HG02884 (cell line): ENCODE measurements around the gene LRIT1.
A peak's percentile ranks its signal among the peaks of the same experiment; 100 is the strongest.

ENCODE experiments used
- ATAC-seq: cut with Tn5 transposase; IDR thresholded peaks from one replicate; pipeline ENCODE4 v1.9.1; 2021; ENCODE audit warnings: mild to moderate bottlenecking, moderate library complexity; ENCODE audit not compliant: unreplicated experiment

The LRIT1 gene

DNA sequence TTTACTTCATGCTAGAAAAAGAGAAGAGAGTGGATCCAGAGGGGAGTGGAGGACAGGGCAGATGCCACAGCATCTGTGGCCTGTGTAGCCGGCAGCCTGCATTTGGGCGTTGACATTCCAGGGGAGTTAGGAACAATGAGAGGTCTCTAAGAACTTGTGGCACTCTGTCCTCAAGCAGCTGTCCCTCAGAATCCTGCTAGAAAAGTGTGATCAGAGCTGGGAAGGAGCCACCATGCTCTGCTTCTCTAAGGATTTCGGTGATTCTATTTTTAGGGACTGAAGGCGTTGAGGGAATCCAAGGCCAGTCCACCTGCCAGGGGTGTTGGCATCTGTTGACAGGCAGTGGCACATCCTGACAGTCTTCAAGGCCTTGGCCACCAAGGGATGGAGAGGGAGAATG is 23.6 kb downstream of the LRIT1 start:
- no peak for ATAC-seq

DNA sequence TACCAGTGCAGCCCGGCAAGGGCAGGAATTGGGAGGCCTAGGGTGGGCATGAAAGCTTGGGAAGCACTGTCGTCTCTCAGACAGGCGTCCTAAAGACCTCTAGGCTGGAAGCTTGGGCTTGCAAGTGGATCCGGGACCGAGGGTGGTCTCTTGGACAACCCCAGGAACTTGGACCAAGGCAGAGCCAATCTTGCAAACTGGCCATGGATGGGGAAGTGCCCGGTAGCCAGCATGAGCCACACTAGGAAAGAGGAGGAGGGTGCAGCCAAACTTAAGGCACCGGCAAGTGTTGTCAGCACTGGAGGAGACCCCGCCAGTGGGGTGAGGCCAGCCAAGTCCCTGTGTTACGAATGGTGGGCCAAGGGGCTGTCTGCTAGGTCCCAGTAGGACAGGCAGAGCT is 24.5 kb downstream of the LRIT1 start:
- no peak for ATAC-seq

DNA sequence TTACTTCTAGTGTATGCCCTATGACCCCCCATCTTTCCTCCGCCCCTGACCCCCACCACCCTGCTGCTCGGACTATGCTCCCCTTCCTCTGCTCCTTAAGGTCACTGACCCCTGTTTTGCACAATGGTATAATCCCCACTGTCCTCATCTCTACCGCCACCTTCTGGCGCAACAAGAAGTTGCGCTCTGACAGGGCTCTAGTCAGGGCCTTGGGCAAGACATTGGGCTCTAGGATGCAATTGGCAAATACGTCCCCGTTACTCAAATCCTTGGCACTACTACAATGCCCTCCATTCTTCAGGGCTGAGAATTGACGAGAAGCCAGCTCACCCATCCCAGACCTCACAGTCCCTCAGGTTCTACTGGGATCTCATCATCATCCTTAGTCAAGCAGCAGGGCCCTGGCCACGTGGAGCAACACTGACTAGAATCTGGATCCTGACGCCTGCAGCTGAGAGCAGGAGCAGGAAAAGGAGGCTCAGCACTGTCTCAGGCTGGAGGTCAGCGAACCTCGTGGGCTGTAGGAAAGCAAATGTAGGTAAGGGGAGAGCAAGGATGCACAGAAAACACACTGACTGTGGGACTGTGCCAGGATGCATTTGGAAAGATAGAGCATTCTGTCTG is 26.6 kb downstream of the LRIT1 start:
- ATAC-seq: peak; percentile 88

DNA sequence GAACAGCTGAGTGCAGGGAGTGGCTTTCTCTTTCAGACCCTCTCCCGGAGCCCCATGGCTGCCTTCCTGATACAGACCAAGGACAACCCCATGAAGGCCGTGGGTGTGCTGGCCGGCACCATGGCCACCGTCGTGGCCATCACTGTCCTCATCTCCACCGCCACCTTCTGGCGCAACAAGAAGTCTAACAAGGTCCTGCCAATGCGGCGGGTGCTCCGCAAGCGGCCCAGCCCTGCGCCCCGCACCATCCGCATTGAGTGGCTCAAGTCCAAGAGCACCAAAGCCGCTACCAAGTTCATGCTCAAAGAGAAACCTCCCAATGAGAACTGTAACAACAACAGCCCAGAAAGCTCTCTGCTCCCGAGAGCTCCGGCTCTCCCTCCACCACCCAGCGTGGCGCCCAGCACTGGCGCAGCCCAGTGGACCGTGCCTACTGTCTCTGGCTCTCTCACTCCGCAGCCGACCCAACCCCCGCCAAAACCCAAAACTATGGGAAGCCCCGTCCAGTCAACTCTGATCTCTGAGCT is 27.2 kb downstream of the LRIT1 start:
- ATAC-seq: peak; percentile 25

DNA sequence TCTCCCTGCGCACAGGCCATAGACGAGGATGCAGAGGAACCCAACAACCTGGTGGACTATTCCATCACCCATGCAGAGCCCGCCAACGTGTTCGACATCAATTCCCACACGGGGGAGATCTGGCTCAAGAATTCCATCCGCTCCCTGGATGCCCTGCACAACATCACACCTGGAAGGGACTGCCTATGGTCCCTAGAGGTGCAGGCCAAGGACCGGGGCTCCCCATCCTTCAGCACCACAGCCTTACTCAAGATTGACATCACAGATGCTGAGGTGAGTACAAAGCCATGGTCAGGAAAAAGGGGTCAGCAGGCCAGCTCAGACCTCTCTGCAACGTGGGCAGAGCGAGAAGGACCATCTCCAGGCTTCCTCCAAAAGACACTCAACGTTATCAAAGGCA is 28.3 kb downstream of the LRIT1 start:
- no peak for ATAC-seq

DNA sequence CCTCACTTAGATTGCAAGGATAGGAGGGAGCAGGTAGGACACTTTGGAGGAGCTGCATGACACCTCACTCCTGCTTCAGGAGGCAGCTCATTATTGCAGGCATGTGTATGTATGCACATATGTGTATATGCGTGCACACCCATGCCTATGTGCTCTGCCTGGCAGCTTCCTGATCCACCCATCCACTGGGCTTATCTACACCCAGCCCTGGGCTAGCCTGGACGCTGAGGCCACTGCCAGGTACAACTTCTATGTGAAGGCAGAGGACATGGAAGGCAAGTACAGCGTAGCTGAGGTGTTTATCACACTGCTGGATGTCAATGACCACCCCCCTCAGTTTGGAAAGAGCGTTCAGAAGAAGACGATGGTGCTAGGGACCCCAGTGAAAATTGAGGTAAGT is 29.3 kb downstream of the LRIT1 start:
- ATAC-seq: no peak

DNA sequence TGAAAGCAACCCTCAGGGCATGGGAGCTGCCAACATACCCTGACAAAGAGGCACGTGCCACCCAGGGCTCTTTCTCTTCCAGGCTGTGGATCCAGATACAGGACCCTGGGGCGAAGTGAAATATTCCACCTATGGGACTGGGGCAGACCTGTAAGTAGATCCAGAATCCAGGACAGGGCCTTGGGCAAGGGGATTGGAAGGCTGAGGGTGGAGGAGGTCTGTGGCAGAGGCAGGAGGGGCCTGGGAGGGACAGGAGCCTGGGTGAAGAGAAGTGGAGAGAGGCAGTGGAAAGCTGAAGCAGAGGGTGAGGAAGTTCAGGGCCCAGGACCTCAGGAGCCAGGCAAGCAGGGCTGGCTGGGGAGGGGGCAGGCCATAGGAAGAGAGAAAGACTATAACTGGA is 29.8 kb downstream of the LRIT1 start:
- no peak for ATAC-seq

DNA sequence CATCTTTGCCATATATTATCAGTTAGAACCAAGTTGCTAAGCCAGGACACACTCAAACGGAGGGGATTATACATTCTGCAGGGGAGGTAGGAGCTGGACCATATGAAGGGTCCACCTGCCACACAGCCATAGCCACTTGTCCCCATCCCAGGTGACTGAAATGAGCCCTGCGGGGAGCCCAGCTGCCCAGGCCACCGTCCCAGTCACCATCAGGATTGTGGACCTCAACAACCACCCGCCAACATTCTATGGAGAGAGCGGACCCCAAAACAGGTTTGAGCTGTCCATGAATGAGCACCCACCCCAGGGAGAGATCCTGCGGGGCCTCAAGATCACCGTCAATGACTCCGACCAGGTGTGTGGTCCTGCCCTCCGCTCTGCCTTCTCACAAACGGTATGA is 33.3 kb downstream of the LRIT1 start:
- ATAC-seq: no peak

DNA sequence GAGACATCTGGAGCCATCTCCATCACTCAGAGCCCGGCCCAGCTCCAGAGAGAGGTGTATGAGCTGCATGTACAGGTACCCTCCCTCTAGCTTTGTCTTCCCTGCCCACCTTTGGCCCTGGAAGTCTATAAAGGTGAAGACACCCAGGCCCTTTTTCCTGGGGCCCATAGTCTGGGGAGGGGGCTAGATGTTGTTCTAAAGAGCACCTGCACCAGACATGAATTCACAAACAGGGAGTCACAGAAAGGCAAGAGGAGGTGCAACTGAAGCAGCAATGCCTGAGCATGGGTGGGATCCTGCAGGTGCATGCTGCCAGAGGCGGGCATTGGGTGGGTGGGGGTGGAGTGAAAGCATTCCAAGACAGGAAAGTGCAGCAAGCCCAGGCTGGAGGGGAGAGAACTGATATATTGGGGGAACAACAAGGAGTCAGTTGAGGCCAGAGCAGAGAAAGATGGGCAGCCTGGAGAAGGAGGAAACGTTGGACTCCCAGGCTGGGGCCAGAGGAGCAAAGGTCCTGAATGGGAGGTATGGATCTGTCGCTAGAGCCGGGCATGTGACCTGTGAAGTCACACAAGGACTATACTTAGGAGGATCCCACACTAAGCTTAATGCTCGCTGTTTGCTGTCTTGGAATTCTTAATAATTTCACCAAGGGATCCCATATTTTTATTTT is 35.4 kb downstream of the LRIT1 start:
- no peak for ATAC-seq

DNA sequence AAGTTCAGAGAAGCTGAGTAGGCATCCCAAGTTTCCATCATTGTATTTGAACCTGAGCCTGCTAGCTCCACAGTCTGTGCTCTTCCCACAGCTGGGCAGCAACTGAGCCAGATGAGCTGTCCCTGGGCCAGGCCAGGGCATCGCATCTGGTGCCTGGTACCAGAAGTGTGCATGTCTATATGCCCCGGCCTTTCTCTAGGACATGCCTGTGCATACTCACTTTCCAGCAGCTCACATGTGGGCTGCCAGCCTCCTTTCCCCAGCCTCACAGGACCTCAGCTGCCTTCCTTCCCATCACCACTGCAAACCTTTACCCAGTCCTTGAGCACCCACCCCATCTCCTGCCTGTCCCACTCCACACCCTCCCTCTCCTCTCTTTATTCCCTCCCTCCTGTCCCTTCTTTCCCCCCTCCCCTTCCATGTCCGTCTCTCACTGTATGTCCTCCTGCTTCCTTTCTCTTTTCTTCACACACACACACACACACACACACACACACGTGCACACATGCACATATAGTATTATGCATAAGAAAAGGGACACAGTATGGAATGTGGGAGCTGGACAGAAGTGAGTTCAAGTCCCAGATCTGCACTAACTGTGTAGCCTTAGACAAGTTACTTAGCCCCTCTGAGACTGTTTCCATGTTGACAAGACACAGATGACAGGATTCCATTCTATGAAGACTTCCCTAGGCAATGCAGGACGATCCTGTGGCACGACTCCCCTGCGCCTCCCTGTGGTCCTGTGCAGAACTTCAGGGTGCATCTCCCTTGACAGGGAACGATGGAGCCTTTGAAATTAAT is 36.1 kb downstream of the LRIT1 start:
- ATAC-seq: peak; percentile 84

DNA sequence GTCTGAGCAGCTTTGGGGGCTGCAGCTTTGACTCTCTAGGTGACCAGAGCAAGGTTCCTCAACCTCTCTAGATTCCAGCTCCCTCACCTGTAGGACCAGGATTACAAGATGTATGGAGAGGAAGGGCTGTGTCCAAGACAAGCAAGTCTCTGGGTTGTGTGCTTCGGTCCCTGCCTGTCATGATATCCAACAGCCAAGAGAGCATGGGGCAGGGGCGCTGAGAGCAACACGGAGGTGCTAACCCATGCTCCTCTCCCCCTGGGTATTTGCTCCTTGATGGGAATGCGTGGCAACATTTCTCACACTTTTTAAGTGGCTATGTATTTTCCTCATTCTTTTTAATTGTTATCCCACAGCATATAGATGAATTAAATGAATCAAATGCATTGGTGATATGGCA is 36.7 kb downstream of the LRIT1 start:
- ATAC-seq: no peak

DNA sequence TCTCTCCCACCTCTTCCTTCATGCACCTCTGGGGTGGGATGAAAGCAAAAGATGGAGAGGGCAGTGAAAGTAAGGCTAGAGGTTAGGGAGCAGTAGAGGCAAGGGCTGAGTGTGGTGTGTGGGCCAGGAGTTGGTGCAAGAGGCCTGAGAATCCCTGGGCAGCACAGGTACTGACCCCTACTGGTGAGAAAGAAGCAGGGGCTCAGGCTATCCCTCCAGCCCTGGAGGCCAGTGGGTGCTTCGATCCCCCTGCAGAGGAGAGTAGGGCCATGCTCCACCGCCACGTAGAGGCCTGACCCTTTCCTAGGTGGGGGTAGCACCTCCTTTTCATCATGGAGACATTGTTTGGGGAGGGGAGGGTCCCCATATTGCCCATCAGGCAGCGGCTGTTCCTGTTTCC is 37.2 kb downstream of the LRIT1 start:
- peak; percentile 55 for ATAC-seq

DNA sequence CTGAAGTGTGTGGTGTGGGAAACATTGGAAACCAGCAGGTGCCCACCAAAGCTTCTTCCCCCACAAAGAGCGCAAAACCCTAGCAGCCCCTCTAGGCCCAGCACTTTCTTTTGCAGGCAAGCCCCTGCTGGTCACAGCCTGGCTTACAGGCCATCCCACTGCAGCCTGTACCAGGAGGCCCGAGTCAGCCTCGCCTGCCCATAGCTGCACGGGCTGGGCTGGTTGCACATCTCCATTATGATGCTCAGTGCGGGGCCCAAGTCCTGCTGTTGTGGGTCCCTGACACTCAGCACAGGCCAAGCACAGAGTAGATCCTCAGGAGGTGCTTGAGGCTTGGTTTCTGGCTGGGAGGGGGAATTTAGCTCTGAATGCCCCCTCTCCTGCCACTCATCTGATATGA is 39.0 kb downstream of the LRIT1 start:
- no peak for ATAC-seq

DNA sequence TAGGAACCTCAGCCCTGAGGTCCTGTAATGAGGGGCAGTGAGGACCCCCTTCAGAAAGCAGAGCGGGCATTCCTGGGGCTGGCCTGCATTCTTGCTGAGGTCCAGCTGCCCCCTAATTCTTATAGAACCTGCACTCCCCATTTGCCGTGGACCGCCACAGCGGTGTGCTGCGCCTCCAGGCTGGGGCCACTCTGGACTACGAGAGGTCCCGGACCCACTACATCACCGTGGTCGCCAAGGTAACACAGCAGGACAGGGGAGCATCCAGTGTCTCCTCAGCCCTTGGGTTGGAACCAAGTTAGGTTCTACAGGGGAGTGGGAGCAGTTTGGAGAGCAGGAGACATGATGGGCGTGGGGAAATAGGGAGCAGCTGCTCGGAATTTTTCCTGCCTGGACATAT is 39.7 kb downstream of the LRIT1 start:
- ATAC-seq: no peak

DNA sequence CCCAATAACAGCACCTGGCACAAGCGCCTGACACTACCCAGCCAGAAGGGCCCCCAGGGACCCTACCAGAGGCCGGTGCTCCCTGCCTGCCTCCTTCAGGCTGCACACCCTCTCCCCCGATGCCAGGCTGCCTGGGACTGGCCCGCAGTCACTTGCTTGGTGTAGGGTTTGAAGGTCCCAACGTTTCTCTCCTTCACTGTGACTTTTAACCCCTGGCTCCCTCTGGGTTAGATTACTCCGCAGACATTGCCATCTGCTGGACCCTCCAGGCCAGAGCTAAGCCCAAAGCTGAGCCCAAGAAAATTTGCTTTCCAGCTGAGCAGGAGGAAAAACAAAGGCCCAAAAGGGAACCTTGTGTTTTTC is 40.1 kb downstream of the LRIT1 start:
- ATAC-seq: no peak

DNA sequence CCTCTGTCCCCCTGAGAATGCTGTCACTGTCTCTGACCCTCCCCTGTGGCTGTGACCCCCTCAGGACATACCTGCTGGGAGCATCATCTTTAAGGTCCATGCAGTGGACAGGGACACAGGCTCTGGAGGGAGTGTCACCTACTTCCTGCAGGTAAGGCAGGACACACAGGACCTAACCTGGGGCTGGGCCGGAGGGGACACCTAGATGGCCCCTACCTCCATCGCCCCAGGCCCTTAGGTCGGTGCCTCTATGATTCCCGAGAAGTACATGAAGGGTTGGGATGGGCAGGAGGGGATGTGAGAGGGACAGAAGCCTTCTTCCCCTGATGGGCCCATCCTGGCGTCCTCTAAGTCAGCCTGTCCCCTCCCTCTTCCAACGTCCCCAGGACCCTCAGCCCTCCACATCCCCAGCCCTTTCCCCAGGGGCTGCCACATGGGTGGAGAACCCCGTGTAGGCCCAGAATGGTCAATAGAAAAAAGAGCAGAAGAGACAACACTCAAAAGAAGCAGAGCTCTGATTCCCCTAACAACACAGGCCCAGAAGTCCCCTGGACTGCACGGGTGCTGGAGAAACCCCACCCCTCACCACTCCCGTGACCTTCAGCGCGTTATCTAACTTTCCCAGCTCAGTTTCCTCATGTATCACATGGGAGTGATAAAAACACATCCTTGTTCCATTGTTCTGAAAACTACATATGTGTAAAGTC is 40.7 kb downstream of the LRIT1 start:
- ATAC-seq: no peak

DNA sequence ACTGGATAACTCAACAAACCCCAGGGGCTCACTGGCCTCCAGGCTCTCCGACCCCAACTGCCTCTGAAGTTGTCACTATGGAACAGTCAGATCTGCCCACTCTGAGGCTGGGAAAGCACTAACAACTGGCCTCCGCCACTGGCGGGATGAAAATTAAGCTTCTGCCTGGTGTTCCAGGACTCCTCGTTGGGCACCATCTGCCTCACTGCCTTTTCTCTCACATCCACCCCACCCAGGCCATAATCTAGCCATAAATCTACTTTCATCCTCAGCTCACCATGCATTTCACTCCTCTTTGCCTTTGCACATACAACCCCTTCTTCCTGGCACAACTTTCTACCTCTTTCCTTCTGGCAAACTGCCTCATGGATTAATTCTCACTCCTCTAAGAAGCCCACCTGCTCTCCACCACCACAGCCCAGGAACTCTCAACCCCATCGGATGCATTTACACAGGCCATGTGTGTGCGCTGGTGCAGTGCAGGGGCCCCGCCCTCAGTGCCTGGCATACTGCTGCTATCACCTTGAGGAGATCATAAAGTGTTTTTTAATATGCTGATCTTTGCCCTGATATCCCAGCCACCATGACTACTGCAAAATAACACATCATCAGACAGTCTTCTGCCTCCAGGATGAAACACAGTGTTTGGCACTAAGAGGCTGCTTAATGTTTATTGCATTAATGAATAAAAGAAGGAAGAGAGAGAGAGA is 43.0 kb downstream of the LRIT1 start:
- ATAC-seq: no peak

DNA sequence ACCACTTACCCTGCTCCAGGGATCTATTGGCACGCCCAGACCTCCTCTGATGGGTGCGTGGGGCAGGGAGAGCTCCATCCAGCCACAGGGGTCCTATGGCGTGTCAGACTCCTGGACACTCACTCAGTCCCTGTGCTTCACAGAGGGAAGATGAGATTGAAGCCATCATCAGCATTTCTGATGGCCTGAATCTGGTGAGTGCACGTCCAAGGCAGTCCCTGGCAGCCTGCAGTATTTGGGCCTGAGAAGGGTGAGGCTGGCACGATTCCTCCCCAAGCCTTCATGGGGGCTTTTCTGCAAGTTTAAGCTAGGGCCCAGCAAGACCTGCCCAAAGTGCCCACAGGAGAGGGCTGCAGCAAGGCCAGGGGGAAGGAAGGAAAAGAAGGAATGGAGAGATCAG is 43.7 kb downstream of the LRIT1 start:
- no peak for ATAC-seq

DNA sequence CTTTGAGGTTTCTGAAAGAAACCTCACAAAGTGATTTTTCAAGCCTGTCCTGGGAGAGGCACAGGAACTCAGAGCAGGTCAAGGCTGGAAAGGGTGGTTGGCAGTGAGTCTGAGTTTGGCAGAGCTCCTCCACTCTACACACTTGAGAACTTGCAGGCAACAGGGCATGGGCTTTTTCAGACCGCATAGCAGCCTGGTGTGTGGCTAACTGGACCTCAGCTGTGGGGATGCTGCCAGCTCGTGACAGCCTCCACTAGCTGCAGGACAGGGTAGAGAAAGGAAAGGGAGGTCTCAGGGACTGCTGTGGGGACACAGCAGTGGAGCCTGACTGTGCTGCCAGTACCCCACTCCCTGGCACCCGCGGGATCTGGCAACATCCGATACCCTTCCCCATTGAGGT is 44.4 kb downstream of the LRIT1 start:
- ATAC-seq: no peak

DNA sequence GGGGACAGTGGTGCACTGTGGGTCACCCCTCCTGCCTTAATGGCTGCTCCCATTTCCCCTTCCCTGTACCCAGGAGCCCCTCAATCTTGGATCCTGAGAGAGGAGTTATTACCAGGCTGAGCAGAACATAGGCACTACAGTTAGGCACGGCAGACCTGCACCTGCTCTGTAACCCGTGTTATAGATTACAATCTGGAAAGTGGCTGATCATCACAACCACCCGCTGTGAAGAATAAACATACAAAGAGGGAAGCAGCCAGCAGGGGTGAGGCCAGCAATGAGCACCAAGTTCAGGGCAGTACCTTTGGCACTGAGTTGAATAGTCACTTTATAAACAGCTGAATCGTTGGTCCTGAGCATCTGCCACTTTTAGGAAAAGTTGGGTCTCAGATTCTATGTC is 45.3 kb downstream of the LRIT1 start:
- ATAC-seq: no peak
